Endothelial cell of umbilical vein (primary cell): ENCODE measurements around the gene PRRG2. TPM values are rescaled to one million over a fixed set of nuclear protein-coding genes. Genes with fewer than 3 reads are reported as not detected.

Experiments
- BruUV-seq: library from RNA; stranded (reverse); fragments of 400-500 nt; replicated peaks from 2 replicates; lab custom pipeline; 2021; lab: Mats Ljungman, UMichigan
- CTCF ChIA-PET: fragments of 300-600, 350-600 bp; sonication (Branson Sonifier 250); formaldehyde crosslinking; loops from one replicate; lab custom pipeline; 2021; ENCODE audit warnings: antibody characterized with exemption, inconsistent platforms; lab: Charles Lee
- POLR2A ChIA-PET: fragments of 300-600, 350-600 bp; sonication (Branson Sonifier 250); formaldehyde crosslinking; loops from one replicate; lab custom pipeline; 2021; ENCODE audit warnings: antibody characterized with exemption, inconsistent platforms; lab: Charles Lee
- DNase-seq: peaks from one replicate; pipeline ENCODE4 v3.0.0-alpha.2; 2011; ENCODE audit warnings: low read depth, low spot score
- FAIRE-seq: peaks from 2 replicates; lab custom pipeline; 2011; peaks lifted over from hg19 to GRCh38; lab: Jason Lieb, UNC
- H2AFZ ChIP-seq: 2 replicates; pipeline ENCODE4 v1.6.0; 2012; ENCODE audit warnings: low read depth, low read length, control low read depth, inconsistent platforms
- H3K27ac ChIP-seq: 2 replicates; pipeline ENCODE4 v1.5.1; 2011; ENCODE audit warnings: low read depth, mild to moderate bottlenecking, control low read depth, low read length, moderate library complexity; ENCODE audit not compliant: insufficient read depth
- H3K27me3 ChIP-seq, 2 experiments: 2 replicates each; pipeline versions ENCODE4 v1.6.0 to v1.6.1; 2011; ENCODE audit warnings: low read length in 2 of 2, mixed read lengths in 1 of 2; ENCODE audit not compliant: control insufficient read depth in 2 of 2, insufficient read depth in 2 of 2
- H3K36me3 ChIP-seq, 2 experiments: 2 replicates in 1 of 2; 3 replicates in 1 of 2; pipeline ENCODE4 v1.5.1; 2011; ENCODE audit warnings: low read length in 2 of 2, mild to moderate bottlenecking in 1 of 2, moderate library complexity in 1 of 2; ENCODE audit not compliant: control insufficient read depth in 2 of 2, insufficient read depth in 2 of 2; ENCODE audit errors: extremely low read depth in 1 of 2
- H3K4me1 ChIP-seq: 3 replicates; pipeline ENCODE4 v1.5.1; 2011; ENCODE audit warnings: mild to moderate bottlenecking, low read length; ENCODE audit not compliant: control insufficient read depth, insufficient read depth; ENCODE audit errors: extremely low read depth
- H3K4me2 ChIP-seq: 2 replicates; pipeline ENCODE4 v1.6.1; 2011; ENCODE audit warnings: low read length, control low read depth, mixed read lengths; ENCODE audit not compliant: insufficient read depth
- H3K4me3 ChIP-seq, 3 experiments: fragments of 200-600 bp in 1 of 3; sonication (generic), shearing (Covaris generic) in 1 of 3; replicated peaks in 1 of 3; 2 replicates each; pipeline ENCODE4 v1.5.1; 2011 to 2016; ENCODE audit warnings: control low read depth in 3 of 3, low read length in 3 of 3, mild to moderate bottlenecking in 2 of 3, inconsistent platforms in 1 of 3, low read depth in 1 of 3, moderate library complexity in 1 of 3; ENCODE audit not compliant: insufficient read depth in 1 of 3
- H3K79me2 ChIP-seq: 2 replicates; pipeline ENCODE4 v1.6.0; 2012; ENCODE audit warnings: low read length, inconsistent platforms; ENCODE audit not compliant: control insufficient read depth, insufficient read depth
- H3K9ac ChIP-seq: replicated peaks from 2 replicates; pipeline ENCODE3; 2011; ENCODE audit warnings: low read length, control low read depth; ENCODE audit not compliant: insufficient read depth; ENCODE audit errors: extremely low read depth
- H3K9me1 ChIP-seq: replicated peaks from 3 replicates; pipeline ENCODE4 v1.6.0; 2011; ENCODE audit warnings: mild to moderate bottlenecking, low read length; ENCODE audit not compliant: control insufficient read depth, insufficient read depth; ENCODE audit errors: extremely low read depth
- H3K9me3 ChIP-seq: replicated peaks from 2 replicates; pipeline ENCODE4 v1.5.1; 2012; ENCODE audit warnings: low read length, inconsistent platforms; ENCODE audit not compliant: control insufficient read depth, insufficient read depth
- H4K20me1 ChIP-seq: replicated peaks from 2 replicates; pipeline ENCODE3; 2011; ENCODE audit warnings: mild to moderate bottlenecking, low read length; ENCODE audit not compliant: control insufficient read depth, insufficient read depth; ENCODE audit errors: extremely low read depth
- CTCF ChIP-seq, 2 donors: IDR thresholded peaks; 1 replicate in 1 of 2; 2 replicates in 1 of 2; pipeline ENCODE4 v1.5.1; 2011; ENCODE audit warnings: low read length in 2 of 2, mild to moderate bottlenecking in 2 of 2, moderate library complexity in 2 of 2, control low read depth in 1 of 2, inconsistent platforms in 1 of 2, low read depth in 1 of 2; ENCODE audit not compliant: insufficient read depth in 1 of 2; ENCODE audit errors: extremely low read depth in 1 of 2
- EZH2 ChIP-seq: IDR thresholded peaks from 2 replicates; pipeline ENCODE4 v1.6.1; 2012; ENCODE audit warnings: borderline replicate concordance, low read depth, mild to moderate bottlenecking, moderate library complexity, low read length, inconsistent platforms; ENCODE audit not compliant: severe bottlenecking
- FOS ChIP-seq: IDR thresholded peaks from 2 replicates; pipeline ENCODE4 v1.6.1; 2011; ENCODE audit warnings: mild to moderate bottlenecking, low read length, moderate library complexity, borderline replicate concordance; ENCODE audit not compliant: insufficient read depth
- GATA2 ChIP-seq: IDR thresholded peaks from 2 replicates; pipeline ENCODE4 v1.7.0; 2011; ENCODE audit warnings: low read depth, mild to moderate bottlenecking, moderate library complexity, mixed read lengths, low read length; ENCODE audit not compliant: insufficient read length, insufficient read depth
- JUN ChIP-seq: IDR thresholded peaks from 2 replicates; pipeline ENCODE4 v1.6.1; 2011; ENCODE audit warnings: borderline replicate concordance, low read depth; ENCODE audit not compliant: insufficient read length, insufficient read depth
- MAX ChIP-seq: IDR thresholded peaks from 2 replicates; pipeline ENCODE4 v1.6.1; 2011; ENCODE audit not compliant: insufficient read depth, insufficient read length
- MYC ChIP-seq: IDR thresholded peaks from one replicate; pipeline ENCODE4 v1.6.1; 2011; ENCODE audit warnings: mild to moderate bottlenecking, low read depth, low read length
- POLR2A ChIP-seq: IDR thresholded peaks from 2 replicates; pipeline ENCODE4 v1.6.1; 2012; ENCODE audit warnings: low read depth, mild to moderate bottlenecking, control low read depth, low read length
- POLR2AphosphoS5 ChIP-seq: IDR thresholded peaks from 2 replicates; pipeline ENCODE4 v1.6.1; 2012; ENCODE audit warnings: low read depth, mild to moderate bottlenecking, control low read depth, low read length, moderate library complexity; ENCODE audit not compliant: insufficient read depth
- dilution Hi-C: fragments of 300-500 bp; cut with MboI; formaldehyde crosslinking; loops from one replicate; pipeline ENCODE4 v1.15.0; 2019; ENCODE audit warnings: low sequenced_read_pairs; ENCODE audit not compliant: extremely low pct_ligation_motif_present
- intact Hi-C: fragments of 100-400 bp; cut with micrococcal nuclease; formaldehyde crosslinking; loops from one replicate; pipeline ENCODE4 v1.10.0; 2022
- polyA plus RNA-seq, 4 experiments: library from polyadenylated mRNA; depleted of rRNA in 3 of 4; stranded (reverse) in 3 of 4; unstranded in 1 of 4; fragments of >200 nt; gene quantifications; 2 replicates each; pipeline versions ENCODE4 v1.2.1 to v1.2.3, GENCODE V29; 2011 to 2012; ENCODE audit warnings: missing spikeins in 1 of 4
- total RNA-seq: library from RNA; stranded (reverse); gene quantifications from 2 replicates; pipeline ENCODE4 v1.2.3, GENCODE V29; 2021

The PRRG2 gene
- total and polyA plus RNA-seq, 2 donors (not counting 3 experiments of a cell fraction or from before 2014, with no cell fraction given): 2.6 to 2.9 TPM

GRCh38 chr19:49574206-49574755 lies 6.8 kb upstream of the PRRG2 start:
- Histone ChIP-seq H2AFZ (no peak overlapping the region), H3K4me1 (peaks cover 4% of the 10 kb centered on the region), H3K9ac (peak overlapping the region; percentile 0), H3K36me3 (peaks cover 4 to 10% of the 10 kb centered on the region in 2 experiments), H3K4me2 (no peak overlapping the region), H3K27ac (no peak overlapping the region), H3K79me2 (peaks cover 43% of the 10 kb centered on the region), H3K9me3 (no peaks in the 10 kb centered on the region), H4K20me1 (no peaks in the 10 kb centered on the region), H3K27me3 (no peaks in the 10 kb centered on the region), H3K9me1 (no peaks in the 10 kb centered on the region), H3K4me3 (no peak overlapping the region)
- intact Hi-C loops (no loop called here), dilution Hi-C loops (no loop called here)
- POLR2A ChIA-PET: interaction anchor here (0.7 kb wide), 1 partner anchor 67 kb away, joined by 6 read pairs; no protein-coding TSS in a partner anchor
- DNase-seq (no peak), FAIRE-seq (no peak)
- CTCF ChIA-PET: interaction anchor here (0.5 to 1.4 kb wide), 4 partner anchors 20 to 95 kb away, joined by 3 read pairs; no protein-coding TSS in a partner anchor
- no TSS peak for BruUV-seq
- TF ChIP-seq CTCF (IDR thresholded peaks at IDR 0.05; ENCODE audit: extremely low read depth in 1 of 2, insufficient read depth in 1 of 2, low read depth in 1 of 2, low read length in 2 of 2): no peak
- no peak for TF ChIP-seq JUN
- no peak for TF ChIP-seq MAX
- TF ChIP-seq GATA2: no peak
- TF ChIP-seq POLR2A: no peak
- TF ChIP-seq FOS: no peak
- TF ChIP-seq EZH2: no peak
- no peak for TF ChIP-seq MYC
- TF ChIP-seq POLR2AphosphoS5: no peak
